Stimulated activated CD4-positive, alpha-beta T cell treated with anti-CD3 and anti-CD28 coated beads, Interleukin-4, amount 100 ng/mL, for 1 hour (primary cell): Measurements from ENCODE around the gene GCN1.
A peak's percentile ranks its signal among the peaks of the same experiment; 100 is the strongest.

Source experiments
- DNase-seq: peaks from one replicate; pipeline ENCODE4 v3.0.0-alpha.2; 2020

GCN1 gene

GRCh38 chr12:120090206-120090605 is 104.3 kb downstream of the GCN1 start:
- DNase-seq = no peak

GRCh38 chr12:120089796-120090195 is 104.7 kb downstream of the GCN1 start:
- DNase-seq = no peak

- no peak for DNase-seq
These were observed 105.4 kb downstream of the GCN1 start for GRCh38 chr12:120089105-120089504.

- peak; percentile 99 for DNase-seq
These were observed 107.5 kb downstream of the GCN1 start for GRCh38 chr12:120086801-120087621.

GRCh38 chr12:120085920-120086645 is 108.4 kb downstream of the GCN1 start:
- DNase-seq = no peak

- DNase-seq = no peak
These were observed 112.9 kb downstream of the GCN1 start for GRCh38 chr12:120081641-120082040.

GRCh38 chr12:120079411-120080400 is 114.8 kb downstream of the GCN1 start:
- DNase-seq = no peak

GRCh38 chr12:120078868-120079267 is 115.6 kb downstream of the GCN1 start:
- DNase-seq = no peak

- DNase-seq = no peak
These were observed 117.3 kb downstream of the GCN1 start for GRCh38 chr12:120077260-120077659.
